GM13977 (cell line): Measurements from ENCODE around the gene ATG101.

Experiments used
- DNase-seq: peaks from one replicate; pipeline ENCODE4 v3.0.0; 2012; ENCODE audit warnings: low spot score
- CTCF ChIP-seq: IDR thresholded peaks from 2 replicates; pipeline ENCODE4 v1.5.1; 2012; ENCODE audit warnings: mild to moderate bottlenecking, control low read depth; ENCODE audit not compliant: insufficient read depth; ENCODE audit errors: extremely low read depth, missing control alignments
- in situ Hi-C: fragments of 300-500 bp; cut with MboI; formaldehyde crosslinking; loops from one replicate; pipeline ENCODE4 v1.12.0; 2022; ENCODE audit warnings: low sequenced_read_pairs, low pct_unique_long_range_greater_than_20kb, mixed read lengths, inconsistent platforms; ENCODE audit not compliant: unreplicated experiment

ATG101 gene

GRCh38 chr12:52057638-52058576, 11.9 kb upstream of the ATG101 start:
- in situ Hi-C loops: no loop called here
- DNase-seq: no peak
- no peak for TF ChIP-seq CTCF

- in situ Hi-C loops: no loop called here
- no peak for DNase-seq
- TF ChIP-seq CTCF: no peak
These were observed 11.0 kb upstream of the ATG101 start for GRCh38 chr12:52058631-52059361.

GRCh38 chr12:52059582-52060497, 9.9 kb upstream of the ATG101 start:
- no peak for TF ChIP-seq CTCF
- in situ Hi-C loops: no loop called here
- DNase-seq: no peak

- no peak for DNase-seq
- no peak for TF ChIP-seq CTCF
- in situ Hi-C loops: no loop called here
These were observed 9.1 kb upstream of the ATG101 start for GRCh38 chr12:52060498-52061177.

GRCh38 chr12:52061470-52062166, 8.2 kb upstream of the ATG101 start:
- in situ Hi-C loops: no loop called here
- DNase-seq: no peak
- no peak for TF ChIP-seq CTCF
